ENCODE measurements around the gene TAF11L6. TPM values are rescaled to one million over a fixed set of nuclear protein-coding genes. Genes with fewer than 3 reads are reported as not detected.
"Not testable (repeated sequence)": the region's sequence is repeated elsewhere in the genome, so short reads cannot be mapped to it uniquely, and the experiment has no call there.

The TAF11L6 gene
- total RNA-seq, result not detected

GRCh38 chr5:17528369-17528768, at the start of gene TAF11L6:
TAF11L6 (plus strand) TSS chr5:17528669.
- not testable (repeated sequence) for H3K4me3 ChIP-seq; H3K4me1 ChIP-seq; H3K36me3 ChIP-seq; H3K27ac ChIP-seq; H3K9me3 ChIP-seq; H3K27me3 ChIP-seq; DNase-seq (ENCODE audit: low spot score in 2 of 2)
- WGBS, result no CpG with 5 or more reads among the region's 15 CpGs

GRCh38 chr5:17481378-17481777, 47.1 kb upstream of the TAF11L6 start:
- WGBS, result 84% methylated on average over 4 of the region's 4 CpGs
- Histone ChIP-seq H3K27ac (no peak overlapping the region), H3K36me3 (no peaks in the 10 kb centered on the region), H3K9me3 (no peaks in the 10 kb centered on the region), H3K4me3 (no peak overlapping the region), H3K27me3 (no peaks in the 10 kb centered on the region), H3K4me1 (no peaks in the 10 kb centered on the region)
- no peak for DNase-seq (ENCODE audit: low spot score in 2 of 2)
- TF ChIP-seq POLR2AphosphoS5 (IDR thresholded peaks at IDR 0.05) (no peak), POLR2A (IDR thresholded peaks at IDR 0.05) (no peak), EP300 (IDR thresholded peaks at IDR 0.05) (no peak), CTCF (IDR thresholded peaks at IDR 0.05) (no peak)

- H3K27ac ChIP-seq, result no peak overlapping the region
- no peaks in the 10 kb centered on the region for H3K27me3 ChIP-seq
- no peak for DNase-seq (ENCODE audit: low spot score in 2 of 2)
- WGBS, result 55% methylated on average over 2 of the region's 2 CpGs
- H3K4me1 ChIP-seq, result no peaks in the 10 kb centered on the region
- TF ChIP-seq EP300 (IDR thresholded peaks at IDR 0.05) (no peak), POLR2A (IDR thresholded peaks at IDR 0.05) (no peak)
- H3K4me3 ChIP-seq, result no peak overlapping the region
- H3K9me3 ChIP-seq, result no peaks in the 10 kb centered on the region
- H3K36me3 ChIP-seq, result no peaks in the 10 kb centered on the region
Observed at GRCh38 chr5:17482790-17483189, 45.7 kb upstream of the TAF11L6 start.

GRCh38 chr5:17486464-17487173, 41.9 kb upstream of the TAF11L6 start:
- not testable (repeated sequence) for DNase-seq (ENCODE audit: low spot score in 2 of 2); H3K36me3 ChIP-seq; H3K4me3 ChIP-seq; H3K4me1 ChIP-seq; H3K27me3 ChIP-seq; H3K9me3 ChIP-seq; H3K27ac ChIP-seq
- 90% methylated on average over 7 of the region's 10 CpGs for WGBS

- no peak overlapping the region for H3K4me3 ChIP-seq
- WGBS, result 95% methylated on average over 1 of the region's 1 CpG
- H3K27ac ChIP-seq, result no peak overlapping the region
Observed at GRCh38 chr5:17487174-17487512, 41.3 kb upstream of the TAF11L6 start.

GRCh38 chr5:17491257-17491656, 37.2 kb upstream of the TAF11L6 start:
- DNase-seq (ENCODE audit: low spot score in 2 of 2); H3K27ac ChIP-seq; H3K4me3 ChIP-seq; H3K9me3 ChIP-seq; H3K27me3 ChIP-seq; H3K36me3 ChIP-seq; H3K4me1 ChIP-seq: not testable (repeated sequence)
- 95% methylated on average over 13 of the region's 23 CpGs for WGBS

More at GRCh38 chr5:17487174-17487512, 41.3 kb upstream of the TAF11L6 start:
- Histone ChIP-seq H3K36me3 (no peaks in the 10 kb centered on the region), H3K9me3 (no peaks in the 10 kb centered on the region), H3K4me1 (no peaks in the 10 kb centered on the region), H3K27me3 (no peaks in the 10 kb centered on the region)
- no peak for TF ChIP-seq POLR2A (IDR thresholded peaks at IDR 0.05)
- no peak for TF ChIP-seq CTCF (IDR thresholded peaks at IDR 0.05)
- no peak for TF ChIP-seq EP300 (IDR thresholded peaks at IDR 0.05)
- DNase-seq (ENCODE audit: low spot score in 2 of 2), result no peak

GRCh38 chr5:17492770-17493169, 35.7 kb upstream of the TAF11L6 start:
- TF ChIP-seq POLR2AphosphoS5 (IDR thresholded peaks at IDR 0.05) (no peak), CTCF (IDR thresholded peaks at IDR 0.05) (no peak), EP300 (IDR thresholded peaks at IDR 0.05) (no peak), POLR2A (IDR thresholded peaks at IDR 0.05) (no peak)
- DNase-seq (ENCODE audit: low spot score in 2 of 2), result no peak
- H3K9me3 ChIP-seq, result no peaks in the 10 kb centered on the region
- H3K27me3 ChIP-seq, result no peaks in the 10 kb centered on the region
- no peaks in the 10 kb centered on the region for H3K36me3 ChIP-seq
- H3K4me3 ChIP-seq, result no peak overlapping the region
- H3K4me1 ChIP-seq, result no peaks in the 10 kb centered on the region
- 90% methylated on average over 3 of the region's 3 CpGs for WGBS
- H3K27ac ChIP-seq, result no peak overlapping the region
